Uterus (tissue), 4 donors: ENCODE measurements around the gene DCP1A. TPM values are rescaled to one million over a fixed set of nuclear protein-coding genes. Genes with fewer than 3 reads are reported as not detected.
A peak's percentile ranks its signal among the peaks of the same experiment; 100 is the strongest.

ENCODE experiments used
- DNase-seq, 2 donors: peaks; one replicate each; pipeline ENCODE4 v3.0.0-alpha.2; 2019 to 2020
- H3K27ac ChIP-seq, 2 donors: fragments of 200-600 bp; sonication (generic); 1 replicate in 1 of 2; 2 replicates in 1 of 2; pipeline ENCODE4 v1.5.1; 2016 to 2018
- H3K27me3 ChIP-seq, 2 donors: fragments of 200-600 bp; sonication (generic); one replicate each; pipeline ENCODE4 v1.5.1; 2018 to 2019; ENCODE audit warnings: control low read depth in 1 of 2
- H3K36me3 ChIP-seq, 2 donors: fragments of 200-600 bp; sonication (generic); one replicate each; pipeline ENCODE4 v1.5.1; 2019; ENCODE audit warnings: control low read depth in 1 of 2
- H3K4me1 ChIP-seq, 2 donors: fragments of 200-600 bp; sonication (generic); one replicate each; pipeline ENCODE4 v1.5.1; 2018 to 2019; ENCODE audit warnings: control low read depth in 1 of 2
- H3K4me3 ChIP-seq, 2 donors: fragments of 200-600 bp; sonication (generic); 1 replicate in 1 of 2; 2 replicates in 1 of 2; pipeline ENCODE4 v1.5.1; 2018 to 2019; ENCODE audit warnings: mild to moderate bottlenecking in 1 of 2
- H3K9me3 ChIP-seq, 2 donors: fragments of 200-600 bp; sonication (generic); one replicate each; pipeline ENCODE4 v1.5.1; 2019; ENCODE audit warnings: control low read depth in 1 of 2
- CTCF ChIP-seq, 4 experiments: fragments of 200-600 bp in 2 of 4; fragments of 450-650 bp in 2 of 4; sonication (generic) in 2 of 4; IDR thresholded peaks; one replicate each; pipeline ENCODE4 v1.5.1; 2016 to 2019; ENCODE audit warnings: antibody characterized with exemption in 4 of 4, mild to moderate bottlenecking in 2 of 4, moderate library complexity in 1 of 4
- POLR2A ChIP-seq, 2 donors: fragments of 450-650 bp; IDR thresholded peaks; one replicate each; pipeline ENCODE4 v1.6.1; 2016; ENCODE audit warnings: antibody characterized with exemption in 2 of 2, mild to moderate bottlenecking in 1 of 2, moderate library complexity in 1 of 2
- intact Hi-C: fragments of 100-400 bp; cut with DNase I; formaldehyde crosslinking; loops from one replicate; pipeline ENCODE4 v1.15.1; 2023; ENCODE audit warnings: low total_unique reads
- total RNA-seq, 4 donors: library from RNA; depleted of rRNA in 3 of 4; stranded (reverse); fragments of >200 nt in 3 of 4; gene quantifications; one replicate each; pipeline versions ENCODE4 v1.1.0 to v1.2.4, GENCODE V29; 2014 to 2023
- donor health status: DM: yes; HTN: yes; CAD: no.

DCP1A gene
- total RNA-seq, 4 donors from 2014 or later: 27.2 to 39.4 (median 34.5) TPM

- intact Hi-C loops: no loop called here
These were observed 829 bp downstream of the DCP1A start for GRCh38 chr3:53346514-53346913.

GRCh38 chr3:53342353-53342752 is 5.0 kb downstream of the DCP1A start:
- no peaks in the 10 kb centered on the region for H3K27me3 ChIP-seq
- intact Hi-C loops: no loop called here
- TF ChIP-seq POLR2A (IDR thresholded peaks at IDR 0.05): no peak
- H3K36me3 ChIP-seq: no peaks in the 10 kb centered on the region
- no peaks in the 10 kb centered on the region for H3K9me3 ChIP-seq
- no peak for DNase-seq
- peaks cover 0 to 6% of the 10 kb centered on the region in 2 donors for H3K4me1 ChIP-seq
- no peak overlapping the region for H3K4me3 ChIP-seq
- no peak overlapping the region for H3K27ac ChIP-seq

More at GRCh38 chr3:53346514-53346913, 829 bp downstream of the DCP1A start:
- Histone ChIP-seq H3K9me3 (no peaks in the 10 kb centered on the region), H3K4me3 (peak overlapping the region; percentile 96 to 97), H3K27me3 (no peaks in the 10 kb centered on the region), H3K27ac (peak overlapping the region; percentile 92 to 94), H3K36me3 (no peaks in the 10 kb centered on the region), H3K4me1 (peaks cover 0 to 6% of the 10 kb centered on the region in 2 donors)
- TF ChIP-seq POLR2A (IDR thresholded peaks at IDR 0.05) (no peak), CTCF (IDR thresholded peaks at IDR 0.05) (no peak)
- DNase-seq: no peak

GRCh38 chr3:53337167-53337940 is 10.0 kb downstream of the DCP1A start:
- H3K27ac ChIP-seq: no peak overlapping the region
- no peaks in the 10 kb centered on the region for H3K27me3 ChIP-seq
- no peaks in the 10 kb centered on the region for H3K9me3 ChIP-seq
- no peak for TF ChIP-seq POLR2A (IDR thresholded peaks at IDR 0.05)
- TF ChIP-seq CTCF (IDR thresholded peaks at IDR 0.05): no peak
- DNase-seq: no peak
- no peak overlapping the region for H3K4me3 ChIP-seq
- H3K36me3 ChIP-seq: no peaks in the 10 kb centered on the region
- intact Hi-C loops: no loop called here
- peaks cover 0 to under 1% of the 10 kb centered on the region in 2 donors for H3K4me1 ChIP-seq

- no peaks in the 10 kb centered on the region for H3K27me3 ChIP-seq
- no peak for DNase-seq
- intact Hi-C loops: no loop called here
- H3K9me3 ChIP-seq: no peaks in the 10 kb centered on the region
- no peak overlapping the region for H3K4me3 ChIP-seq
- TF ChIP-seq POLR2A (IDR thresholded peaks at IDR 0.05): no peak
- no peak for TF ChIP-seq CTCF (IDR thresholded peaks at IDR 0.05)
- H3K27ac ChIP-seq: no peak overlapping the region
- no peaks in the 10 kb centered on the region for H3K4me1 ChIP-seq
- no peaks in the 10 kb centered on the region for H3K36me3 ChIP-seq
These were observed 12.6 kb downstream of the DCP1A start for GRCh38 chr3:53334742-53335141.

- Histone ChIP-seq H3K27me3 (no peaks in the 10 kb centered on the region), H3K9me3 (no peaks in the 10 kb centered on the region), H3K36me3 (no peaks in the 10 kb centered on the region), H3K4me3 (no peak overlapping the region), H3K4me1 (no peaks in the 10 kb centered on the region), H3K27ac (no peak overlapping the region)
- no peak for TF ChIP-seq POLR2A (IDR thresholded peaks at IDR 0.05)
- no peak for TF ChIP-seq CTCF (IDR thresholded peaks at IDR 0.05)
- intact Hi-C loops: no loop called here
- DNase-seq: no peak
These were observed 15.5 kb downstream of the DCP1A start for GRCh38 chr3:53331871-53332270.
